Muscle of leg (tissue), 11 donors: ENCODE measurements around the gene GUCY1B1. TPM values are rescaled to one million over a fixed set of nuclear protein-coding genes. Genes with fewer than 3 reads are reported as not detected.

Source experiments
- DNase-seq: peaks from one replicate; pipeline ENCODE4 v3.0.0; 2013
- H3K27ac ChIP-seq: one replicate; pipeline ENCODE4 v1.5.1; 2013; ENCODE audit warnings: mild to moderate bottlenecking, low read length, control low read depth
- H3K27me3 ChIP-seq: one replicate; pipeline ENCODE4 v1.6.1; 2013; ENCODE audit warnings: low read length; ENCODE audit not compliant: control insufficient read depth, insufficient read depth
- H3K36me3 ChIP-seq: one replicate; pipeline ENCODE4 v1.6.1; 2013; ENCODE audit warnings: low read length; ENCODE audit not compliant: control insufficient read depth, insufficient read depth
- H3K4me1 ChIP-seq: one replicate; pipeline ENCODE4 v1.6.1; 2013; ENCODE audit warnings: low read length; ENCODE audit not compliant: control insufficient read depth, insufficient read depth
- H3K4me3 ChIP-seq: one replicate; pipeline ENCODE4 v1.5.1; 2013; ENCODE audit warnings: low read length, control low read depth
- H3K9me3 ChIP-seq: replicated peaks from 2 replicates; pipeline ENCODE4 v1.6.1; 2013; ENCODE audit warnings: low read depth, low read length; ENCODE audit not compliant: control insufficient read depth
- WGBS: methylation state at CpG from one replicate; pipeline ENCODE4 v1.1.5; 2013; ENCODE audit warnings: missing lambda C conversion rate; ENCODE audit not compliant: insufficient coverage; 5-methylcytosine and 5-hydroxymethylcytosine counted together
- polyA plus RNA-seq, 8 donors: library from polyadenylated mRNA; unstranded; fragments of 120-200 nt; gene quantifications; one replicate each; pipeline versions ENCODE4 v1.2.1 to v1.2.3, GENCODE V29; 2013; ENCODE audit warnings: inconsistent platforms in 1 of 8, low replicate concordance in 1 of 8; ENCODE audit not compliant: insufficient read length in 8 of 8, insufficient read depth in 1 of 8
- total RNA-seq: library from RNA; stranded (reverse); fragments of 120-200 nt; gene quantifications from one replicate; pipeline ENCODE4 v1.2.4, GENCODE V29; 2013

GUCY1B1 gene
- total and polyA plus RNA-seq, 9 donors = 14.4 to 26.4 (median 21.7) TPM

DNA sequence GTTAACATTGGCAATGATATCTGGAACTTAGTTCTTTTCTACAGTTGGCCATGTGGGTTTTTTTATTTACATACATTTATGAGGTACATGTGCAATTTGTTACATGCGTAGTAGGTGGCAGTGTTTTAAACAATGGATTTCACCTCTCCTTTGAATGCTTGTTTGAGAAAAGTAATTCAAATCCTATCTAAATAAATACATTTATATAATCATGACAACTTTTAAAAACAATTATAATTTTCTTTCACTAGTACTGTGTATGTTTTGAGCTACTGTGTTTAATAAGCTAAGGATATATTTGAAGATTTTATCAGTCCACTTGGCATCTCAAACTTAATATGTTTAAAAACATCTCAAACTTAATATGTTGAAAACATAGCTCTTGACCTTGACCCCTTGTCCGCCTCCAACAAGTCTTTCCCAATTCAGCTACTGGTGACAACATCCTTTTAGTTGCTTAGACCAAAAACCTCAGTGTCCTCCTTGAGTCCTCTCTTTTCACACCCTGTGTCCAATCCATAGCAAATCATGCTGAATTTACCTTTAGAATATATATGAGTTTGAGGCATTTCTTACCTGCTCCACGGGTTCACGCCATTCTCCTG, 14.5 kb downstream of the GUCY1B1 start:
- H3K4me3 ChIP-seq = no peak overlapping the region
- DNase-seq = no peak
- no peaks in the 10 kb centered on the region for H3K4me1 ChIP-seq
- no peaks in the 10 kb centered on the region for H3K27me3 ChIP-seq
- no peak overlapping the region for H3K27ac ChIP-seq
- H3K9me3 ChIP-seq = no peaks in the 10 kb centered on the region
- 93% methylated on average over 2 of the region's 4 CpGs for WGBS
- peaks cover 3% of the 10 kb centered on the region for H3K36me3 ChIP-seq

DNA sequence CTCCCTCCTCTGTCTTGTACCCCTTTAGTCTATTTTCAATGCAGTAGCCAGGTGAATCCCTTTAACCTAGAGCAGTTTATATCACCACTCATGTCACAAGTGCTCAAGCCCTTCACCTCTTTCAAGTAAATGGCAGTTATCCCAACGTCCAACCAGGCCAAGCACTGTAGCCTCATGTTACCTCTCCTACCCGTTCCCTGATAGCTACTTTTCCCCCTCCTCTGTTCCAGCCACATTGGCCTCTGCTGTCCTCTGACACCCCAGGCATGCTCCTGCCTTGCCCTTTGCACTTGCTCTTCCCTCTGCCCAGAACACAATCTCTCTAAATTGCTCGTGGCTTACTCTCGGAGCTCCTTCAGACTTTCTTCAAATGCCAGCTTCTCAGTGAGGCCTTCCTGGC, 15.2 kb downstream of the GUCY1B1 start:
- WGBS = 85% methylated on average over 4 of the region's 4 CpGs
- no peak overlapping the region for H3K27ac ChIP-seq
- peaks cover 3% of the 10 kb centered on the region for H3K36me3 ChIP-seq

DNA sequence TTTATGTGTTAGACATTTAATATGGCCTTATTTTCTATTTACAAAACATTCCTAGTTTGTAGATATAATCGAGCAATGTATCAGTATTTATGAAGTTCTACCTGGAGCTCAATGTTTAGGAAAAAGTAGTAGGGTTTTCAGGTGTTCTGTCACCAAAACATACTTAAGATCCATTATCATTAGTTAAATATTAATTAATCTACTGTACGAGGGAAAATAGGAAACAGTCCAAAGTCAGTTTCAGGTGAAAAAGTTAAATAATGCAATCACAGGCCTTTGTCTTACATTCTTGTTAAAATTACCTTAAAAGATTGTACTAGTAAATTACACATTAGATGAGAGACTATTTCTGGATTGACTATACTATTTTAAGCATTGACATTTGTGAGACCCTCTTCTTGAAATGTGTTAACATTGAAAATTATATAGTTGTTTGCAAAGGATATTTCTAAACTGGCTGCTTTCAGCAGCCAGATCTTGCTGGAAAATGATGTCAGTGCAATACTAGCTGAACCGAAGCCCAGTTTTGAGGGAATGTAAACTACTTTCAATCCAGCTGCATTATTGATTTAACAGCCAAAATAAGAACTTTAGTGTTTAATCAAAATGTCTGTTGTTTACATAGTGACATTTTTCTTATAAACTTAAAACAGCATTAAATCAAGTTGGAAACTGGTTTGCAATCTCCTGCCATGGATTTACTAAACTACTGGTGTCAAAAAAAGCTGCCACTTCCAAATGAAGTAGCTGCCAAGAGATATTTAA, 19.3 kb downstream of the GUCY1B1 start:
- DNase-seq = peak; percentile 96
- H3K4me3 ChIP-seq = no peak overlapping the region
- H3K36me3 ChIP-seq = peaks cover 3% of the 10 kb centered on the region
- H3K9me3 ChIP-seq = no peaks in the 10 kb centered on the region
- H3K4me1 ChIP-seq = no peaks in the 10 kb centered on the region
- WGBS = no CpG with 5 or more reads among the region's 3 CpGs
- H3K27ac ChIP-seq = peak overlapping the region; percentile 75
- H3K27me3 ChIP-seq = no peaks in the 10 kb centered on the region

More for the DNA sequence above, 15.2 kb downstream of the GUCY1B1 start:
- no peaks in the 10 kb centered on the region for H3K27me3 ChIP-seq
- H3K4me3 ChIP-seq = no peak overlapping the region
- no peaks in the 10 kb centered on the region for H3K4me1 ChIP-seq
- no peak for DNase-seq
- no peaks in the 10 kb centered on the region for H3K9me3 ChIP-seq

DNA sequence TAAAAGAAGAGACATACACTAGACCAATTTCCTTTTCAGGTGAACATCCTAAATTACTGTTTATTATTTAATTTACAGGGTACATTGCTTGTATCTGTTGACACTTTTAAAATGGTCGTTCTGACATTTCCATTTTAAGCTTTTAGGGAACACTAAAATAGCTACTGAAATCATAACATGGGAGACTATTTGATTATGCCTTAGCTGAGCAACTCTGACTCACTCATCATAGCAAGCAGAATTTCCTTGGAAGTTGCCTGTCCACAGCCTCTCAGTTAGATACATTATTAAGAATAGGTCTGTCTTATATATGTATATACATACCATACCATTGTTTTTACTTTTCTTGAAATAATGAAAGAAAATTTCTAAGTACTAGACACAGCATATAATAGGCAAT, 22.0 kb downstream of the GUCY1B1 start:
- no peak for DNase-seq
- no CpG with 5 or more reads among the region's 1 CpG for WGBS
- Histone ChIP-seq H3K36me3 (no peaks in the 10 kb centered on the region), H3K4me1 (no peaks in the 10 kb centered on the region), H3K27me3 (no peaks in the 10 kb centered on the region), H3K9me3 (no peaks in the 10 kb centered on the region), H3K27ac (no peak overlapping the region), H3K4me3 (no peak overlapping the region)

DNA sequence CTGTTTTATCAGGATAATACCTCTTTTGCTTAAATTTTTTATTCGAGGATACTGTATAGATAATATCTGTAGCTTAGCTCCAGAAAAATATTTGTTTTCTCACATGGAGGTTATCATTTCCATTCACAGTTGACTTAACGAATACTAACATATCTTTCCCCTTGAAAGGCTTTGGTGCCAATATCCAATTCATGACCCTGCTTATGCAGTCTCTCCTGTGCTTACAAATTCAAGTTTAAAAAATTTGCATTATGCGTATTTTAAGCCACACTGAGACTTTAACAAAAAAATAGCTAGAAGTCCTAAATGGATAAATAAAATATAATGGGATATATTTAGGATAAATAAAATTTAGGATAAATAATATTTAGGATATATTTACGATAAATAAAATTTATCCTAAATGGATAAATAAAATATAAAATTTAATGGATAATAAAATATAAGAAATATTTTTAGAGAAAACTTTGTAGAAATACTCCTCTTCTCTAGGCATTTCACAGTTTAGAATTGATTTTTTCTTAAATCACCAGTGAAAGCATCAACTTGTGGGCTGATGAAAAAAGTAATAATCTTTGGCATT, 22.5 kb downstream of the GUCY1B1 start:
- 100% methylated on average over 1 of the region's 4 CpGs for WGBS
- H3K27ac ChIP-seq = no peak overlapping the region
- no peaks in the 10 kb centered on the region for H3K36me3 ChIP-seq
- H3K9me3 ChIP-seq = no peaks in the 10 kb centered on the region
- H3K27me3 ChIP-seq = no peaks in the 10 kb centered on the region
- H3K4me1 ChIP-seq = no peaks in the 10 kb centered on the region
- no peak for DNase-seq
- H3K4me3 ChIP-seq = no peak overlapping the region

DNA sequence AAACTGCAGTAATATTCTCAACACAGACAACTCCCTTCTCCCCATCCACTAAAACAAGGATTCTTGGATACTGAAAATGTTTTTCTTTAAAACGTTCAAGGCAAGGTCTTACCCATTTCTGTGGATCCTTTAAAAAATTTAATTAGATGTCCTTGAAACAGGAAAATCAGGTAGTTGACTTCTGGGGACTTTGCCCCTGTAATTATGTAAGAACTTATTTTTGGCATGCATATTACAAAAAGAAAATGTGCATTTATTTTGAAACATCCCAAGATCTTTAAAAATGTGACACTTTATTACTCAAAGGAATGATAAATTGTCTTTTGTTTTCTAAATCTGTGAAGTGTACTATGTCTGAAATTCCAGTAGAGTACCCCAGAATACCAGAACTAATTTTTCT, 25.8 kb downstream of the GUCY1B1 start:
- no peak overlapping the region for H3K27ac ChIP-seq
- no peak for DNase-seq

DNA sequence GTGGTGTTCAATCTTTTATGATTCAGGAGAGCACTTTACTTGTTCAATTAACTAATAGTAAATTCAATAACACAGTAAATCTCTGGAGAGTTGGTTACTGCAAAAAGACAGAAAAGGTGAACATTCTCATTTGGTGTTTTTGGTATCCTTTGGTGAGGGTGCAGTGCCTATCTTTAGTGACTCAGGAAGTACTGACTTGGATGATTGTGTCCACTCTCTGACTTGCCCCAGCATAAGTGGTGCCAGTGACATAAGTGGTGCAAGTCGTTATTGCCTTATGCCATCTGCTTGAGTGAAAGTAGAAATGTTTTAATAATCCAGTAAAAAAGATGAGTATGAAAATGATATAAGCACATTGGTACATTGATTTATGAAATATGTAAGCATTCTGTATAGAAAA, 27.0 kb downstream of the GUCY1B1 start:
- no peak for DNase-seq
- no peaks in the 10 kb centered on the region for H3K4me1 ChIP-seq
- H3K27ac ChIP-seq = no peak overlapping the region
- H3K9me3 ChIP-seq = no peaks in the 10 kb centered on the region
- H3K27me3 ChIP-seq = no peaks in the 10 kb centered on the region
- no peak overlapping the region for H3K4me3 ChIP-seq
- peaks cover 3% of the 10 kb centered on the region for H3K36me3 ChIP-seq
- 80% methylated on average over 1 of the region's 1 CpG for WGBS

More for the DNA sequence above, 25.8 kb downstream of the GUCY1B1 start:
- Histone ChIP-seq H3K36me3 (peaks cover 3% of the 10 kb centered on the region), H3K27me3 (no peaks in the 10 kb centered on the region), H3K9me3 (no peaks in the 10 kb centered on the region), H3K4me1 (no peaks in the 10 kb centered on the region), H3K4me3 (no peak overlapping the region)
- no CpG with 5 or more reads among the region's 1 CpG for WGBS

DNA sequence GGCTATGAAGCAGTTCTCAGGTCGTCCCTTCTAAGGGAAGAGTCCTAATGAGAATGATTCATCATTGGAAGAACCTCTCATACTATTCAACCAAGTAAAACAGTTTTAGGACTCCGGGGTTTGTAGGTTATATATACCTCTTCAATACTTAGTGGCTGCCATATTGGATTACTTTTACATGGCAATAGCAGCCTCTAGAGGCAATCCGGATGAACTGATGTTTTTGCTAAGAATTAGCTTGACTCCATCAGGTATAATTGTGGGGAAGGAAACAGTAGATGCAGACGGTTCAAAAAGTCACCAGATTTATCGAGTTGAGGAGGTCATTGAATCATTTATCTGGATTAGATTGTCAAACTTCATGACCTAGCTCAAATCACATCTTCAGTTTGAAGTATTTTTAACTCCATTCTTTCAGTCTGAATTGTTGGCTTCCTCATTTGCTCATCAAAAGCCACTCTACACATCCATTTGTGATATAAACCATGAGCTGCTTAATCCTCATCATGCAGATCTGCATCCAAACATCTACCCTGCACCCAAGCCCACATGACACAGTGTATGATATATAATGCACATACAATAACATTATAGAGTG, 28.4 kb downstream of the GUCY1B1 start:
- H3K4me3 ChIP-seq = no peak overlapping the region
- WGBS = no CpG with 5 or more reads among the region's 5 CpGs
- no peaks in the 10 kb centered on the region for H3K4me1 ChIP-seq
- no peak overlapping the region for H3K27ac ChIP-seq
- H3K9me3 ChIP-seq = no peaks in the 10 kb centered on the region
- peak; percentile 66 for DNase-seq
- peaks cover 3% of the 10 kb centered on the region for H3K36me3 ChIP-seq
- no peaks in the 10 kb centered on the region for H3K27me3 ChIP-seq

DNA sequence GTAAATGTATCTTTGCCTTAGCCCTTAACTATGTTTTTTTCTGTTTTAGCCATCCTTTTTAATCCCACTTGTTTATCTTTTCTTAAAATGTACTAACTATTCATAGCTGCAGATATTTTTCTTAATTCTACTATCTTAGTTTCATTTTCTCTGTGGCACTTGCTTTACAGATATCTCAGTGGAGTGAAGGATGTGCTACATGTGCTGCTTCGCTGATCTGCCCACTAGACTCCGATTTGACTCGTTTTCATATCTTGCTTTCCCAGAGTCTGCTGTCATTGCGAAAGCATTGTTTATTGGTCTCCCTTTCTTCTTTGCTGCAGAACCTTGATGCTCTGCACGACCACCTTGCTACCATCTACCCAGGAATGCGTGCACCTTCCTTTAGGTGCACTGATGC, 30.6 kb downstream of the GUCY1B1 start:
- no peaks in the 10 kb centered on the region for H3K27me3 ChIP-seq
- no peak overlapping the region for H3K27ac ChIP-seq
- H3K4me1 ChIP-seq = no peaks in the 10 kb centered on the region
- no peak for DNase-seq
- 100% methylated on average over 2 of the region's 6 CpGs for WGBS
- H3K36me3 ChIP-seq = peaks cover 5% of the 10 kb centered on the region
- no peaks in the 10 kb centered on the region for H3K9me3 ChIP-seq
- H3K4me3 ChIP-seq = no peak overlapping the region

DNA sequence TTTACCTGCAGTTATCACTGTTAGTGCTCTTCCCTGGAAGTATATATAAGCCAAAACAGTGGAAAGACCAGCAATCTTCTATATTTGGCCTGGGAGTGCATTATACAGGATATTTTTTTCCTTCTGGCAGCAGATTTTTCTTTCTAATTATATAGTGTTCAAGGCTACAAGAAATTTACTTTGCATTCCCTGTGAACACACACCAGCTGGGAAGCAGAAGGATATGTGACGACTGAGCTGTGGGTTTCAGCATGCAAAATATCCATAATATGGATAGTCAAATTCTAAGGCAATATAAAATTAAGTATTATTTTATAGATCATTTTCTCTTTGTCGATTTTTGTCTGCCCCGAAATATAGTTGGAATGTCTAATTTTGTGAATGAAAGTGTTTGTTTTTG, 31.2 kb downstream of the GUCY1B1 start:
- no peak overlapping the region for H3K4me3 ChIP-seq
- no CpG with 5 or more reads among the region's 3 CpGs for WGBS
- no peaks in the 10 kb centered on the region for H3K27me3 ChIP-seq
- no peaks in the 10 kb centered on the region for H3K9me3 ChIP-seq
- H3K36me3 ChIP-seq = peaks cover 5% of the 10 kb centered on the region
- no peak overlapping the region for H3K27ac ChIP-seq
- no peak for DNase-seq
- no peaks in the 10 kb centered on the region for H3K4me1 ChIP-seq
